ENCODE measurements around the gene TFDP2.

GRCh38 chr3:141994856-141995255, 154.5 kb downstream of the TFDP2 start:
- no peak for TF ChIP-seq EZH2phosphoT487 (IDR thresholded peaks at IDR 0.05; ENCODE audit: insufficient read depth, low read depth)
- no peak for TF ChIP-seq EZH2 (IDR thresholded peaks at IDR 0.05; ENCODE audit: insufficient read depth, poor library complexity, severe bottlenecking)

Measured in GM23248 (cell line).